Progenitor cell of endocrine pancreas (in vitro differentiated cells): Measurements from ENCODE around the gene PPARGC1A. TPM values are rescaled to one million over a fixed set of nuclear protein-coding genes. Genes with fewer than 3 reads are reported as not detected.

ENCODE experiments used
- DNase-seq: peaks from one replicate; pipeline ENCODE4 v3.0.0; 2021; ENCODE audit warnings: low spot score; ENCODE audit not compliant: unreplicated experiment
- H3K27ac Mint-ChIP-seq: 2 replicates; pipeline ENCODE4 v1.8.0; 2021; ENCODE audit warnings: mild to moderate bottlenecking, moderate library complexity, mixed read lengths
- H3K27me3 Mint-ChIP-seq: 2 replicates; pipeline ENCODE4 v1.8.0; 2021; ENCODE audit warnings: mixed read lengths
- H3K36me3 Mint-ChIP-seq: 2 replicates; pipeline ENCODE4 v1.8.0; 2022; ENCODE audit warnings: mixed read lengths; ENCODE audit not compliant: insufficient read depth
- H3K4me1 Mint-ChIP-seq: 2 replicates; pipeline ENCODE4 v1.8.0; 2021; ENCODE audit warnings: low read depth, mixed read lengths
- H3K4me3 Mint-ChIP-seq: 2 replicates; pipeline ENCODE4 v1.8.0; 2021; ENCODE audit warnings: low read depth, mild to moderate bottlenecking, moderate library complexity, mixed read lengths
- H3K9me3 Mint-ChIP-seq: 2 replicates; pipeline ENCODE4 v1.8.0; 2021; ENCODE audit warnings: low read depth, mixed read lengths
- CTCF ChIP-seq: fragments of 200-600 bp; sonication (generic); IDR thresholded peaks from one replicate; pipeline ENCODE4 v1.5.0; 2021; ENCODE audit warnings: antibody characterized with exemption, mild to moderate bottlenecking; ENCODE audit not compliant: unreplicated experiment
- total RNA-seq: library from RNA; stranded (reverse); gene quantifications from 2 replicates; pipeline ENCODE4 v1.2.1, GENCODE V29; 2021

The PPARGC1A gene
- total RNA-seq, 1 donor from 2014 or later = 0.93 TPM

GRCh38 chr4:23788460-23788859, 101.4 kb downstream of the PPARGC1A start:
- TF ChIP-seq CTCF = no peak
- no peak overlapping the region for H3K4me3 Mint-ChIP-seq
- peaks cover 12% of the 10 kb centered on the region for H3K4me1 Mint-ChIP-seq
- H3K36me3 Mint-ChIP-seq = peaks cover 3% of the 10 kb centered on the region
- DNase-seq = no peak
- H3K27ac Mint-ChIP-seq = peak overlapping the region; percentile 61
- peaks cover 10% of the 10 kb centered on the region for H3K9me3 Mint-ChIP-seq
- no peaks in the 10 kb centered on the region for H3K27me3 Mint-ChIP-seq

GRCh38 chr4:23788027-23788426, 101.8 kb downstream of the PPARGC1A start:
- Mint-ChIP-seq H3K9me3 (peaks cover 13% of the 10 kb centered on the region), H3K27ac (peak overlapping the region; percentile 61), H3K36me3 (peaks cover 5% of the 10 kb centered on the region), H3K4me3 (no peak overlapping the region), H3K4me1 (peaks cover 12% of the 10 kb centered on the region), H3K27me3 (no peaks in the 10 kb centered on the region)
- no peak for TF ChIP-seq CTCF
- no peak for DNase-seq

GRCh38 chr4:23782778-23783437, 106.9 kb downstream of the PPARGC1A start:
- no peaks in the 10 kb centered on the region for H3K4me1 Mint-ChIP-seq
- peaks cover 13% of the 10 kb centered on the region for H3K9me3 Mint-ChIP-seq
- H3K27me3 Mint-ChIP-seq = no peaks in the 10 kb centered on the region
- TF ChIP-seq CTCF = no peak
- no peak overlapping the region for H3K27ac Mint-ChIP-seq
- H3K36me3 Mint-ChIP-seq = peaks cover 5% of the 10 kb centered on the region
- no peak overlapping the region for H3K4me3 Mint-ChIP-seq
- DNase-seq = no peak

- Mint-ChIP-seq H3K27ac (no peak overlapping the region), H3K36me3 (peaks cover 2% of the 10 kb centered on the region), H3K4me3 (no peak overlapping the region), H3K4me1 (peaks cover 2% of the 10 kb centered on the region), H3K9me3 (peaks cover 6% of the 10 kb centered on the region), H3K27me3 (peaks cover 3% of the 10 kb centered on the region)
- DNase-seq = no peak
- TF ChIP-seq CTCF = no peak
Measured at GRCh38 chr4:23779839-23780238, 110.0 kb downstream of the PPARGC1A start.

- peaks cover 3% of the 10 kb centered on the region for H3K27me3 Mint-ChIP-seq
- no peak overlapping the region for H3K4me3 Mint-ChIP-seq
- H3K27ac Mint-ChIP-seq = no peak overlapping the region
- H3K4me1 Mint-ChIP-seq = peaks cover 2% of the 10 kb centered on the region
- no peak for DNase-seq
- peaks cover 2% of the 10 kb centered on the region for H3K36me3 Mint-ChIP-seq
- TF ChIP-seq CTCF = no peak
- H3K9me3 Mint-ChIP-seq = peaks cover 6% of the 10 kb centered on the region
Measured at GRCh38 chr4:23779422-23779821, 110.4 kb downstream of the PPARGC1A start.
